ENCODE measurements around the gene SNTA1. TPM values are rescaled to one million over a fixed set of nuclear protein-coding genes. Genes with fewer than 3 reads are reported as not detected.

The SNTA1 gene
- total and polyA plus RNA-seq, 2 of the 8 experiments (the other 6 are each of a cell fraction or from before 2014, with no cell fraction given), result 4.5 to 8.0 TPM

GRCh38 chr20:33401184-33401920 is 42.2 kb downstream of the SNTA1 start, which contains the start of gene CDK5RAP1 (continued):
- 0 out of 4 replicates have a peak, but pooled peaks of 1 of the 3 experiments have one; percentile 0 for TF ChIP-seq CTCF (IDR thresholded peaks at IDR 0.05; ENCODE audit: control extremely low read depth in 1 of 3, insufficient read depth in 1 of 3, low read depth in 1 of 3, low read length in 3 of 3)
- TF ChIP-seq MAX (IDR thresholded peaks at IDR 0.05), result peak; percentile 74
- TF ChIP-seq KDM5A (IDR thresholded peaks at IDR 0.05; ENCODE audit: low read length), result peak; percentile 87
- no peak for TF ChIP-seq SP2 (IDR thresholded peaks at IDR 0.05; ENCODE audit: low read length)

Measured in H1 (cell line).